H9 (cell line): ENCODE results near the gene PTPRN2. TPM values are rescaled to one million over a fixed set of nuclear protein-coding genes. Genes with fewer than 3 reads are reported as not detected.
A peak's percentile ranks its signal among the peaks of the same experiment; 100 is the strongest.

Experiments used
- DNase-seq: peaks from one replicate; pipeline ENCODE4 v3.0.0-alpha.2; 2017
- H2AFZ ChIP-seq: one replicate; pipeline ENCODE4 v1.6.1; 2013; ENCODE audit warnings: mild to moderate bottlenecking, low read length, control low read depth, moderate library complexity
- H2AK5ac ChIP-seq: 2 replicates; pipeline ENCODE4 v1.6.1; 2013; ENCODE audit warnings: low read length, control low read depth, mixed read lengths; ENCODE audit not compliant: insufficient read length
- H2BK120ac ChIP-seq: one replicate; pipeline ENCODE4 v1.6.1; 2013; ENCODE audit warnings: low read depth, mild to moderate bottlenecking, low read length, control low read depth, inconsistent platforms; ENCODE audit not compliant: poor library complexity, severe bottlenecking
- H2BK12ac ChIP-seq: 2 replicates; pipeline ENCODE4 v1.6.1; 2013; ENCODE audit warnings: low read length, control low read depth, mixed read lengths, low read depth; ENCODE audit not compliant: insufficient read length
- H2BK15ac ChIP-seq: 2 replicates; pipeline ENCODE4 v1.6.1; 2013; ENCODE audit warnings: low read depth, low read length, control low read depth
- H2BK20ac ChIP-seq: one replicate; pipeline ENCODE4 v1.6.1; 2013; ENCODE audit warnings: low read depth, mild to moderate bottlenecking, low read length, control low read depth, inconsistent platforms; ENCODE audit not compliant: poor library complexity, severe bottlenecking
- H2BK5ac ChIP-seq: 2 replicates; pipeline ENCODE4 v1.6.1; 2013; ENCODE audit warnings: low read length, control low read depth, mixed read lengths; ENCODE audit not compliant: insufficient read length
- H3K14ac ChIP-seq: 2 replicates; pipeline ENCODE4 v1.6.1; 2013; ENCODE audit warnings: low read length, control low read depth; ENCODE audit not compliant: insufficient read depth
- H3K18ac ChIP-seq: 2 replicates; pipeline ENCODE4 v1.6.1; 2013; ENCODE audit warnings: low read depth, mild to moderate bottlenecking, mixed read lengths, low read length, control low read depth; ENCODE audit not compliant: insufficient read length
- H3K23ac ChIP-seq: 2 replicates; pipeline ENCODE4 v1.6.1; 2013; ENCODE audit warnings: low read length, control low read depth, mixed read lengths, low read depth; ENCODE audit not compliant: insufficient read length
- H3K23me2 ChIP-seq: 2 replicates; pipeline ENCODE4 v1.6.1; 2013; ENCODE audit warnings: low read depth, mild to moderate bottlenecking, mixed read lengths, low read length, control low read depth; ENCODE audit not compliant: insufficient read length, poor library complexity, severe bottlenecking
- H3K27ac ChIP-seq: 2 replicates; pipeline ENCODE4 v1.5.1; 2013; ENCODE audit warnings: low read length, control low read depth, mixed read lengths, low read depth; ENCODE audit not compliant: insufficient read length
- H3K27me3 ChIP-seq: 2 replicates; pipeline ENCODE4 v1.6.1; 2013; ENCODE audit warnings: low read length, control low read depth, inconsistent platforms; ENCODE audit not compliant: insufficient read depth
- H3K4ac ChIP-seq: 2 replicates; pipeline ENCODE4 v1.6.1; 2013; ENCODE audit warnings: low read depth, mild to moderate bottlenecking, control low read depth, inconsistent platforms, low read length, moderate library complexity
- H3K4me1 ChIP-seq: 2 replicates; pipeline ENCODE4 v1.6.1; 2013; ENCODE audit warnings: low read length, control low read depth, inconsistent platforms; ENCODE audit not compliant: insufficient read depth
- H3K4me2 ChIP-seq: 2 replicates; pipeline ENCODE4 v1.6.1; 2013; ENCODE audit warnings: low read length, control low read depth, mixed read lengths; ENCODE audit not compliant: insufficient read length, insufficient read depth
- H3K56ac ChIP-seq: 2 replicates; pipeline ENCODE4 v1.6.1; 2013; ENCODE audit warnings: low read depth, mild to moderate bottlenecking, mixed read lengths, low read length, control low read depth; ENCODE audit not compliant: insufficient read length
- H3K79me1 ChIP-seq: 2 replicates; pipeline ENCODE4 v1.6.1; 2013; ENCODE audit warnings: low read depth, mild to moderate bottlenecking, moderate library complexity, low read length, control low read depth, inconsistent platforms; ENCODE audit not compliant: insufficient read depth, poor library complexity, severe bottlenecking
- H3K79me2 ChIP-seq: 2 replicates; pipeline ENCODE4 v1.6.1; 2013; ENCODE audit warnings: low read length, control low read depth, inconsistent platforms; ENCODE audit not compliant: insufficient read depth
- H3K9ac ChIP-seq: 2 replicates; pipeline ENCODE4 v1.6.1; 2013; ENCODE audit warnings: low read length, control low read depth, mixed read lengths; ENCODE audit not compliant: insufficient read length; ENCODE audit errors: extremely low read depth
- H3K9me3 ChIP-seq: one replicate; pipeline ENCODE4 v1.6.1; 2013; ENCODE audit warnings: low read depth, low read length, inconsistent platforms; ENCODE audit not compliant: control insufficient read depth
- H3T11ph ChIP-seq: one replicate; pipeline ENCODE4 v1.6.1; 2013; ENCODE audit warnings: mild to moderate bottlenecking, low read length, control low read depth, inconsistent platforms
- H4K20me1 ChIP-seq: one replicate; pipeline ENCODE4 v1.6.1; 2013; ENCODE audit not compliant: control insufficient read depth, insufficient read length, insufficient read depth
- H4K5ac ChIP-seq: 2 replicates; pipeline ENCODE4 v1.6.1; 2013; ENCODE audit warnings: low read depth, mild to moderate bottlenecking, mixed read lengths, low read length, control low read depth; ENCODE audit not compliant: insufficient read length
- H4K8ac ChIP-seq: replicated peaks from 2 replicates; pipeline ENCODE4 v1.6.1; 2013; ENCODE audit warnings: low read length, control low read depth, mixed read lengths, low read depth; ENCODE audit not compliant: insufficient read length
- H4K91ac ChIP-seq: 2 replicates; pipeline ENCODE4 v1.6.1; 2013; ENCODE audit warnings: low read depth, mild to moderate bottlenecking, moderate library complexity, mixed read lengths, low read length, control low read depth; ENCODE audit not compliant: insufficient read length
- H3K27ac Mint-ChIP-seq, 3 experiments: 2 replicates in 2 of 3; 3 replicates in 1 of 3; pipeline ENCODE4 v1.8.0; 2020 to 2021; ENCODE audit warnings: mixed read lengths in 3 of 3, mild to moderate bottlenecking in 1 of 3, moderate library complexity in 1 of 3
- H3K27me3 Mint-ChIP-seq: 2 replicates; pipeline ENCODE4 v1.8.0; 2021; ENCODE audit warnings: low read depth, mild to moderate bottlenecking, moderate library complexity, mixed read lengths
- H3K36me3 Mint-ChIP-seq, 3 experiments: 2 replicates in 2 of 3; 3 replicates in 1 of 3; pipeline ENCODE4 v1.8.0; 2020 to 2021; ENCODE audit warnings: low read depth in 3 of 3, mixed read lengths in 3 of 3; ENCODE audit not compliant: insufficient read depth in 1 of 3
- H3K4me1 Mint-ChIP-seq, 2 experiments: 2 replicates each; pipeline ENCODE4 v1.8.0; 2020; ENCODE audit warnings: mixed read lengths in 2 of 2
- H3K4me3 Mint-ChIP-seq, 2 experiments: 2 replicates in 1 of 2; 3 replicates in 1 of 2; pipeline ENCODE4 v1.8.0; 2020 to 2021; ENCODE audit warnings: mild to moderate bottlenecking in 2 of 2, mixed read lengths in 2 of 2, moderate library complexity in 1 of 2
- H3K9me3 Mint-ChIP-seq, 2 experiments: 2 replicates in 1 of 2; 3 replicates in 1 of 2; pipeline ENCODE4 v1.8.0; 2020; ENCODE audit warnings: mild to moderate bottlenecking in 2 of 2, mixed read lengths in 2 of 2, moderate library complexity in 1 of 2
- WGBS: extraction: QIAGEN DNeasy Blood & Tissue Kit; methylation state at CpG from one replicate; pipeline ENCODE4 v1.1.7; 2013; ENCODE audit warnings: missing lambda C conversion rate, low lambda C conversion rate, mixed read lengths; ENCODE audit not compliant: insufficient read length; ENCODE audit errors: extremely low coverage; 5-methylcytosine and 5-hydroxymethylcytosine counted together
- total RNA-seq: library from RNA; stranded (reverse); gene quantifications from 2 replicates; pipeline ENCODE4 v1.2.1, GENCODE V29; 2021
- TF ChIP-seq, protein P1 (sequence below): fragments of 200-600 bp; sonication (generic); conservative IDR thresholded peaks from 3 replicates; pipeline ENCODE4 v1.8.0; 2021; ENCODE audit warnings: antibody characterized with exemption, mild to moderate bottlenecking

The PTPRN2 gene
- total RNA-seq, 1 experiment from 2014 or later = 5.2 TPM

DNA sequence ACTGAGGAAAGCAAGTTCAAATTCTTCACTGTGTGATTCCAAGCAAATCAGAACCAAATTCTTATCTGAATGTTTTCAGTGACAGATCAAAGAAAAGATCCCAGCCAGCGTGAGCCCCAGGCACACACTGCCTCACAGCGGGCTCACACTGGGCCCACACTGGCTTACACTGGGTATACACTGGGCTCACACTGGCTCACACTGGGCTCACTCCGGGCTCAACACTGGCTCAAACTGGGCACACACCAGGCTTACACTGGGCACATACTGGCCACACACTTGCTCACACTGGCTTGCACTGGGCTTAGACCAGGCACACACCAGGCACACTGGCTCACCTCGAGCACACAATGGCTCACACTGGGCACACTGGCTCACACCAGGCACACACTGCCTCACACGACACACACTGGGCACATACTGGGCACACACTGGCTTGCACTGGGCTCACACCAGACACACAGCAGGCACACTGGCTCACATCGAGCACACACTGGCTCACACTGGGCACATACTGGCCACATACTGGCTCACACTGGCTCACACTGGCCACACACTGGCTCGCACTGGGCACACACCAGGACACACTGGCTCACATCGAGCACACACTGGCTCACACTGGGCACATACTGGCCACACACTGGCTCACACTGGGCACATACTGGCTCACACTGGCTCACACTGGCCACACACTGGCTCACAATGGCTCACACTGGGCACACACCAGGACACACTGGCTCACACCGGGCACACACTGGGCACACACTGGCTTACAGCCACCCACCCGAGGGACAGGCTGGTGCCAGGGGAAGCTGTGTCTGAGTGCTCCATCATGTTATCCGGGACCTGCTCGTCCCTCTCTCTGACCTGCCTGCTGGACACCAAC is 156.3 kb downstream of the PTPRN2 start:
- H4K91ac ChIP-seq = no peak overlapping the region
- H2BK120ac ChIP-seq = no peak overlapping the region
- peaks cover 2% of the 10 kb centered on the region; the same call in 1 of the 2 replicates for H3K27me3 Mint-ChIP-seq
- H3K4me2 ChIP-seq = no peak overlapping the region
- no peak overlapping the region for H3K14ac ChIP-seq
- H4K8ac ChIP-seq = peak overlapping the region; percentile 90
- no peaks in the 10 kb centered on the region for H3K27me3 ChIP-seq
- no peak for DNase-seq
- no peak overlapping the region for H3K27ac ChIP-seq
- H4K20me1 ChIP-seq = no peaks in the 10 kb centered on the region
- H2AFZ ChIP-seq = no peak overlapping the region
- H2BK15ac ChIP-seq = no peak overlapping the region
- TF ChIP-seq, protein P1, sequence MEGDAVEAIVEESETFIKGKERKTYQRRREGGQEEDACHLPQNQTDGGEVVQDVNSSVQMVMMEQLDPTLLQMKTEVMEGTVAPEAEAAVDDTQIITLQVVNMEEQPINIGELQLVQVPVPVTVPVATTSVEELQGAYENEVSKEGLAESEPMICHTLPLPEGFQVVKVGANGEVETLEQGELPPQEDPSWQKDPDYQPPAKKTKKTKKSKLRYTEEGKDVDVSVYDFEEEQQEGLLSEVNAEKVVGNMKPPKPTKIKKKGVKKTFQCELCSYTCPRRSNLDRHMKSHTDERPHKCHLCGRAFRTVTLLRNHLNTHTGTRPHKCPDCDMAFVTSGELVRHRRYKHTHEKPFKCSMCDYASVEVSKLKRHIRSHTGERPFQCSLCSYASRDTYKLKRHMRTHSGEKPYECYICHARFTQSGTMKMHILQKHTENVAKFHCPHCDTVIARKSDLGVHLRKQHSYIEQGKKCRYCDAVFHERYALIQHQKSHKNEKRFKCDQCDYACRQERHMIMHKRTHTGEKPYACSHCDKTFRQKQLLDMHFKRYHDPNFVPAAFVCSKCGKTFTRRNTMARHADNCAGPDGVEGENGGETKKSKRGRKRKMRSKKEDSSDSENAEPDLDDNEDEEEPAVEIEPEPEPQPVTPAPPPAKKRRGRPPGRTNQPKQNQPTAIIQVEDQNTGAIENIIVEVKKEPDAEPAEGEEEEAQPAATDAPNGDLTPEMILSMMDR = no peak
- no peak overlapping the region for H2AK5ac ChIP-seq
- H3K4ac ChIP-seq = no peak overlapping the region
- H3K79me1 ChIP-seq = no peaks in the 10 kb centered on the region
- H3K27ac Mint-ChIP-seq = peak overlapping the region in 2 of 3 experiments; percentile 21 to 41; a peak in 4 of 7 replicates
- no peak overlapping the region for H2BK20ac ChIP-seq
- H3K4me3 Mint-ChIP-seq = no peak overlapping the region
- peaks cover 8 to 14% of the 10 kb centered on the region in 2 experiments for H3K4me1 Mint-ChIP-seq
- no peak overlapping the region for H2BK5ac ChIP-seq
- no peak overlapping the region for H3K23ac ChIP-seq
- no peaks in the 10 kb centered on the region for H3K23me2 ChIP-seq
- peaks cover 3 to 5% of the 10 kb centered on the region in 2 experiments; a peak in 2 of 5 replicates for H3K9me3 Mint-ChIP-seq
- H3K4me1 ChIP-seq = no peaks in the 10 kb centered on the region
- no peak overlapping the region for H3K56ac ChIP-seq
- peak overlapping the region; percentile 2 for H4K5ac ChIP-seq
- no peaks in the 10 kb centered on the region for H3K79me2 ChIP-seq
- H3K18ac ChIP-seq = peak overlapping the region; percentile 5
- H3K36me3 Mint-ChIP-seq = peaks cover 3 to 8% (median 7%) of the 10 kb centered on the region in 3 experiments; a peak in 4 of 7 replicates
- H3K9ac ChIP-seq = no peak overlapping the region
- no peak overlapping the region for H2BK12ac ChIP-seq
- no CpG with 5 or more reads among the region's 12 CpGs for WGBS
- no peak overlapping the region for H3T11ph ChIP-seq
- no peaks in the 10 kb centered on the region for H3K9me3 ChIP-seq
